ENCODE results near the gene HOTAIR. TPM values are rescaled to one million over a fixed set of nuclear protein-coding genes. Genes with fewer than 3 reads are reported as not detected.

Gene HOTAIR
- total RNA-seq, 1 experiment from 2014 or later = not detected

DNA sequence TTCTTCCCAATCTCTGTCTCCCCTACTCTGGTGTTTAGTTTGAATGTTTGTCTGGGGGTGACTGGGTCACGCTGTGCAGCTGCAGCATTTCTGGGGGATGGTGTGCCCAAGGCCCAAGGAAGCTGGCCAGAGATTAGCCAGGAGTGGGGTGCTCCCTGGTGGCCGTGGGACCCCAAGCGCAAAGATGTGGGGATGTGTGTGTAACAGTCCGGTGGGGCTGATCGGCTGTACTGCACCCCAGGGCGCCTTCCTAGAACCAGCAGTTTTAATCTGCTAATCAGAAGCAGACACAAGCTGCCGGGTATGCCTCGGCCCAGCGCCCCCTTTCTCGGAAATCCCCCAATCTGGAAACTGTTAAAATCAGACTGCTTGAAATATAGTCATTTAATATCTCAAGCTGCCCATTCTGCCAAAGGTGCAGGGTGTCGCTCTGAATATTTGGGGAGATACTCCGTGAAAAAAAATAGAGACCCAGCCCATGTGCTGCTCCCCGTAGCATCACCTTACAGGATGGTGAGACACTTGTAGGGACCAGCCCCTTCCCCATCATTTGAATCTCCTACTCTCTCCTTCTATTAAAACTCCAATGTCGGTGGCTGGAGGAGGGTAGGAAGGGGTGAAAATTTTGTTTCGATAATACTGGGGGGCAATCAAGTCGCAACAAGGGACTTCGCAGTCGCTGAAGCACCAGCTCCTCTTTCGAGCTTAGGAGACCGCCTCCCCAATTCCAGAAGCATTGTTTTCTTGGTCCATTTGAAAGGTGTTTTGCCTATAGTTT is 29.5 kb upstream of the HOTAIR start:
- CTCF ChIA-PET = interaction anchor here (1.1 to 2.7 kb wide), 3 partner anchors 19 to 202 kb away, joined by 3 to 25 read pairs (median 9); partner anchors contain the start of gene HOXC10
- no peak for DNase-seq
- intact Hi-C loops (cut with micrococcal nuclease; ENCODE audit: unreplicated experiment) = no loop called here
- H3K27ac Mint-ChIP-seq (ENCODE audit: unreplicated experiment) = no peak overlapping the region
- no peak overlapping the region for H3K4me3 Mint-ChIP-seq (ENCODE audit: low read depth, unreplicated experiment)
- no peaks in the 10 kb centered on the region for H3K9me3 Mint-ChIP-seq (ENCODE audit: low read depth, unreplicated experiment)
- H3K36me3 Mint-ChIP-seq (ENCODE audit: insufficient read depth, unreplicated experiment) = peaks cover 17% of the 10 kb centered on the region
- TF ChIP-seq, protein P1, sequence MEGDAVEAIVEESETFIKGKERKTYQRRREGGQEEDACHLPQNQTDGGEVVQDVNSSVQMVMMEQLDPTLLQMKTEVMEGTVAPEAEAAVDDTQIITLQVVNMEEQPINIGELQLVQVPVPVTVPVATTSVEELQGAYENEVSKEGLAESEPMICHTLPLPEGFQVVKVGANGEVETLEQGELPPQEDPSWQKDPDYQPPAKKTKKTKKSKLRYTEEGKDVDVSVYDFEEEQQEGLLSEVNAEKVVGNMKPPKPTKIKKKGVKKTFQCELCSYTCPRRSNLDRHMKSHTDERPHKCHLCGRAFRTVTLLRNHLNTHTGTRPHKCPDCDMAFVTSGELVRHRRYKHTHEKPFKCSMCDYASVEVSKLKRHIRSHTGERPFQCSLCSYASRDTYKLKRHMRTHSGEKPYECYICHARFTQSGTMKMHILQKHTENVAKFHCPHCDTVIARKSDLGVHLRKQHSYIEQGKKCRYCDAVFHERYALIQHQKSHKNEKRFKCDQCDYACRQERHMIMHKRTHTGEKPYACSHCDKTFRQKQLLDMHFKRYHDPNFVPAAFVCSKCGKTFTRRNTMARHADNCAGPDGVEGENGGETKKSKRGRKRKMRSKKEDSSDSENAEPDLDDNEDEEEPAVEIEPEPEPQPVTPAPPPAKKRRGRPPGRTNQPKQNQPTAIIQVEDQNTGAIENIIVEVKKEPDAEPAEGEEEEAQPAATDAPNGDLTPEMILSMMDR (IDR thresholded peaks at IDR 0.05; ENCODE audit: unreplicated experiment) = no peak
- H3K4me1 Mint-ChIP-seq (ENCODE audit: low read depth, unreplicated experiment) = peaks cover 8% of the 10 kb centered on the region
- peaks cover 89% of the 10 kb centered on the region for H3K27me3 Mint-ChIP-seq (ENCODE audit: unreplicated experiment)
- BruUV-seq (replicated peaks) = no TSS peak

DNA sequence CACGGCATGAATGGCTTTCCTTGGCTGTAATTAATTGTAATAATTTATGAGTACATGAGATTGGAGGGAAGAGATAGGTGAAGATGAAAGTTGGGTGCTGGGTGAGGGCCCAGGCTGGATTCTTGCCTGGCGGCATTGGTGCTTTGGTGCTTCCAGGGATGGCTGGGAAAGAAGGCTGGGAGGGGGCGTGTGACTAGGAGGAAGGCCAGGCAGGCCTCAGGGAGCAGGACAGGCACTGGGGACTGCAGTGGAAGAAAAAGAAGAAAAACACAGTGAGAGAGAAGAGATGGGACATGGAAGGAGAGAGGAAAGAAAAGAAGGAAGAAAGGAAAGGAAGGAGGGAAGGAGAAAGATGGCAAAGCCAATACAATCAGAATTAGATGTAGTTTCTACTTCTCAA is 28.9 kb upstream of the HOTAIR start:
- CTCF ChIA-PET = interaction anchor here (0.6 to 2.0 kb wide), 3 partner anchors 18 to 198 kb away, joined by 3 to 9 read pairs (median 3); partner anchors contain the start of gene HOXC10
- H3K27me3 Mint-ChIP-seq (ENCODE audit: unreplicated experiment) = peaks cover 89% of the 10 kb centered on the region

DNA sequence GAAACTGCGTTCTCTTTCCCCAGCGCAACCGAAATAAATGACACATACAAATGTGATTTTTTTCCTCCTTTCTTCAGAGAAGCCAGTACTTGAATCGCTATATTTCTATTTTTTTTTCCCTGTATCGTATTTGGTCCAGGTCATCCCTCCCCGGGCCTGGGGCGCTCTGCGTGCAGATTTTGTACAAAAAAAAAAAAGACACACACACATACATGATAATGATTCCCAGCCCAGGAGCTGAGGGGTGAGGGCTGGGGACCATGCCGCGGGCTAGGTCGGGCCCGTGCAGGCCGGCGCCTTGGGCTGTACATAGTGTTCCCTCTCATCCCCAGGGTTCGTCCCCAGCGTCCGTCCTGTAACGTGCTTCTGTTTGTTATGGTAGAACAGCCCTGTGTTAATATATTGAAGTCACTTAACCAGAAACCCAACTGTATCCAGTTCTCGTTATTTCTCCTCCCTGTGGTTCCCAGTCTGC is 28.2 kb upstream of the HOTAIR start:
- H3K27ac Mint-ChIP-seq (ENCODE audit: unreplicated experiment) = no peak overlapping the region
- no TSS peak for BruUV-seq (replicated peaks)
- TF ChIP-seq, protein P1 (IDR thresholded peaks at IDR 0.05; ENCODE audit: unreplicated experiment) = no peak
- H3K27me3 Mint-ChIP-seq (ENCODE audit: unreplicated experiment) = peaks cover 89% of the 10 kb centered on the region
- H3K9me3 Mint-ChIP-seq (ENCODE audit: low read depth, unreplicated experiment) = no peaks in the 10 kb centered on the region
- H3K4me1 Mint-ChIP-seq (ENCODE audit: low read depth, unreplicated experiment) = peaks cover 8% of the 10 kb centered on the region
- DNase-seq = no peak
- no peak overlapping the region for H3K4me3 Mint-ChIP-seq (ENCODE audit: low read depth, unreplicated experiment)
- peaks cover 17% of the 10 kb centered on the region for H3K36me3 Mint-ChIP-seq (ENCODE audit: insufficient read depth, unreplicated experiment)
- CTCF ChIA-PET = interaction anchor here (0.6 to 2.0 kb wide), 3 partner anchors 189 to 205 kb away, joined by 3 to 9 read pairs (median 5); no protein-coding TSS in a partner anchor
- intact Hi-C loops (cut with micrococcal nuclease; ENCODE audit: unreplicated experiment) = no loop called here

More for the DNA sequence above, 28.9 kb upstream of the HOTAIR start:
- intact Hi-C loops (cut with micrococcal nuclease; ENCODE audit: unreplicated experiment) = no loop called here
- H3K9me3 Mint-ChIP-seq (ENCODE audit: low read depth, unreplicated experiment) = no peaks in the 10 kb centered on the region
- TF ChIP-seq, protein P1 (IDR thresholded peaks at IDR 0.05; ENCODE audit: unreplicated experiment) = no peak
- H3K27ac Mint-ChIP-seq (ENCODE audit: unreplicated experiment) = no peak overlapping the region
- H3K4me1 Mint-ChIP-seq (ENCODE audit: low read depth, unreplicated experiment) = peaks cover 8% of the 10 kb centered on the region
- no peak overlapping the region for H3K4me3 Mint-ChIP-seq (ENCODE audit: low read depth, unreplicated experiment)
- no peak for DNase-seq
- BruUV-seq (replicated peaks) = no TSS peak
- peaks cover 17% of the 10 kb centered on the region for H3K36me3 Mint-ChIP-seq (ENCODE audit: insufficient read depth, unreplicated experiment)

DNA sequence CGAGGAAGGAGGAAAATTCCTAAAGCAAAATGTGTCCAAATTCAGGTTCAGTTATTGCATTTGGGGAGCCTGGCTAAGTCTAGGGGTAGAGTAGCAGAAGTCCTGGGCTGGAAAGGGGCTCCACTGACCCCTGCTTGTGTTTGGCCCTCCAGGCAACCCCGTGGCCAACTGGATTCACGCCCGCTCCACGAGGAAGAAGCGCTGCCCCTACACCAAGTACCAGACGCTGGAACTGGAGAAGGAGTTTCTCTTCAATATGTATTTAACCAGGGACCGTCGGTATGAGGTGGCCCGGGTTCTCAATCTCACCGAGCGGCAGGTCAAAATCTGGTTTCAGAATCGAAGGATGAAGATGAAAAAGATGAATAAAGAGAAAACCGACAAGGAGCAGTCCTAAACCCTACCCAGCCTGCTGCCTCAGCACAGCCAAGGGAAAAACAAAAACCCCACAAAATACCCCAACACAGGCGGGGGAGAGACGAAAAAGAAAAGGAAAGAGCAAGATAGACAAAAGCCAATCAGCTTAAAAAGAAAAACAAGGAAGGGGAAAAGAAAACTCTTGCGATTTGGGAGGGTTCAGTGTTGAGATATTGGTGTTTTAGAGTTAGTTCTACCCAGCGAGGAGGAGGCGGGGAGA is 27.6 kb upstream of the HOTAIR start:
- BruUV-seq (replicated peaks) = no TSS peak
- Mint-ChIP-seq H3K27ac (ENCODE audit: unreplicated experiment) (no peak overlapping the region), H3K27me3 (ENCODE audit: unreplicated experiment) (peaks cover 89% of the 10 kb centered on the region), H3K4me1 (ENCODE audit: low read depth, unreplicated experiment) (peaks cover 14% of the 10 kb centered on the region), H3K9me3 (ENCODE audit: low read depth, unreplicated experiment) (no peaks in the 10 kb centered on the region), H3K4me3 (ENCODE audit: low read depth, unreplicated experiment) (no peak overlapping the region), H3K36me3 (ENCODE audit: insufficient read depth, unreplicated experiment) (peaks cover 17% of the 10 kb centered on the region)
- intact Hi-C loops (cut with micrococcal nuclease; ENCODE audit: unreplicated experiment) = no loop called here
- CTCF ChIA-PET = interaction anchor here (0.7 kb wide), 1 partner anchor 205 kb away, joined by 5 read pairs; no protein-coding TSS in a partner anchor
- no peak for DNase-seq
- TF ChIP-seq, protein P1 (IDR thresholded peaks at IDR 0.05; ENCODE audit: unreplicated experiment) = no peak

Measured in Calu3 (cell line).